ENCODE data around the gene FN3K.
A peak's percentile ranks its signal among the peaks of the same experiment; 100 is the strongest.

Gene FN3K

DNA sequence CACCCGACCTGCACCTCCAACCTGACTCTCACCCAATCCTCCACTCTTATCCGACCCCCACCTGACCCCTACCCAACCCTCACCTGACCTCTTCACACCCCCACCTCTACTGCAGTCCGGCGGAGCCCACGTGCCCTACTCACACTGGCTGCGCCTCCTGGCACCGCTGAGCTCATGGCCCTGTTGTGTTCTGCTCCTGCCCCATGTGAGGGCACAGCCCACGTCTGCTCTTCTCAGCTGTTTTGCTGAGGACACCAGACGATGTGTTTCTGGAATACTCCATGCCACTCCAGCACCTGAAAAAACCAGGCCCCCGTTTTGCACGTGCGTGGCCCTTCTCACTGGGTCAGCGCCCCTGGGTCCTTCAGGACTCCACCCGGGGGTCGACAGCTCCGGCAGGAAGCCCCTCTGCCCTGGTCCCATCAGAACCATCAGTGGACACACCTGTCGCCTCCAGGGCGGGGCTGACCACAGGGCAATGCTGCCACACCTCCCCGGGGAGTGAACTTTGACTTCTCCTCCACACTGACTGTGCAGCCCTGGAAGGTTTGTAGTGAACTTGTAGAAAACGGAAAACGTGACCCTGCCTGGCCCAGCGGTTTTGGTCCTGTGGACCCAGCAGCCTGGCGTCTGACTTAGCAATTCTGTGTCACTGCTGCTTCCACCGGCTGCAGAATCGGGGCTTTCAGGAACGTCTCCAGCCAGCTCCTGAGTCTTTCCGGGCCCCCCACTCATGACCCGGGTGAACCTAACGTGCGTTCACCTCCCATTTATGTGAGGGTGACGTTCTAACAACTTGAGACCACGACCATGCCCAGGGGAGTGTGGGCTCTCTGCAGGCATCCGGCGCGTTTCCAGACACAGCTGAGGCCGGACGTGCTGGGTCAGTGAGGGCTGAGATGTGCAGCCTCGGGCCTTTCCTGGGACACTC, 31.2 kb upstream of the FN3K start:
- DNase-seq, result no peak

DNA sequence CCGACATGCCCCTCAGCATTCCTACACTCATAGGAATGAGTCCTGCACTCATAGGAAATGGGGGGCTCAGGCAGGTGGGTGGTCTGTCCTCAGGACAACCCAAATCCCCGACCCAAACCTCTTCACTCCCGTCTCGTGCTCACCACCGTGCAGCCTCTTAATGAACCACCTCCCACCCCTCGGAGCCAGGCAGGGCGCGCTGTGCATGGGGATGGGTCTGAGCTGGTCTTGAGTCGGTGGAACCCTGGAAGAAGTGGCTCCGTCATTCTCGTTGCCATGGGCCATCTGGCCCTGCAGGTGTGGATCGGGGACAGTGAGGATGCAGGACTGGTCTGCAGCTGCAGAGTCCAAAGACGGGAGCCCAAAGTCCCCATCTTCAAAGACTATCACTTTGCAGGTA, 30.5 kb upstream of the FN3K start:
- DNase-seq, result no peak

- DNase-seq, result no peak
Measured at GRCh38 chr17:82705756-82706155, 29.7 kb upstream of the FN3K start.

- no peak for DNase-seq
Measured at GRCh38 chr17:82709024-82709675, 26.3 kb upstream of the FN3K start.

- no peak for DNase-seq
Measured at GRCh38 chr17:82709676-82710498, 25.5 kb upstream of the FN3K start.

DNA sequence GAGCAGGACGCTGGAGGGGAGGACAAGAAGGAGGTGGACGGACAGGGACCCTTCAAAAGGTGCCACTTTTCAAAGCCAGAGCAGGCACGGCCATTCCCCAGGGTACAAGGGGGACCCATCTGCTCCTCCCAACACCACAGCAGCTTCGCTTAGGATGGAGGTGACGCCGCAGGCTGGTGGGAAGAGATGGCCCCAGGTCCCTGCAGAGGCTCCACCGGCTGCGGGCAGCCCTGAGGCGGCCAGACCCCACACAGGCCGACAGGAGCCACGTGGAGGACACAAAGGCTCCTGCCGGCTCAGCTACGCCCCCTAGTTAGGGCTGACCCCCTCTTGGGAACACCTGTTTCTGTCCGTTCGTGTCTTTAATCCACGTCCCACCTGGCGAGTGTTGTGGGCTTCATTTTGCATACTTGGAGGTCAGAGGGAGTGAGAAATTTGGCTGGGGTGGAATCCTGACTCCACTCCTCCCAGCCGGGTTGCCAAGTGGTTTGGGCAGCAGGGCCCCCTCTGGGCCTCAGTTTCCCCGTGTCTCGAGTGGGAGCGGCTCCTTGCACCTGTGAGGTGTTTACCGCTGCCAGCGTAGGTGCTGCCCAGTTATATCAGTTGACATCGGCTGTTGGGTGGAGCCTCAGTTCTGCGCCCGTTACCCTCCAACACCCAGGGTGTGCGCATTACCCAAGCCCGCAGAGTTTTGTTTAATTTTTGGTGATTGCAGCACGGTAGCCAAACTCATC, 24.7 kb upstream of the FN3K start:
- no peak for DNase-seq

GRCh38 chr17:82713071-82713723, 22.2 kb upstream of the FN3K start:
- no peak for DNase-seq

GRCh38 chr17:82716203-82717010, 19.0 kb upstream of the FN3K start, which contains the start of gene FN3KRP:
Gene FN3KRP, plus strand, starts transcription at chr17:82716706. Its CDS starts 50 bp downstream, at chr17:82716756.
- DNase-seq, result peak; percentile 91

- no peak for DNase-seq
Measured at GRCh38 chr17:82718986-82719685, 16.3 kb upstream of the FN3K start.

- DNase-seq, result no peak
Measured at GRCh38 chr17:82720204-82720603, 15.2 kb upstream of the FN3K start.

GRCh38 chr17:82722341-82723013, 12.9 kb upstream of the FN3K start:
- no peak for DNase-seq

DNA sequence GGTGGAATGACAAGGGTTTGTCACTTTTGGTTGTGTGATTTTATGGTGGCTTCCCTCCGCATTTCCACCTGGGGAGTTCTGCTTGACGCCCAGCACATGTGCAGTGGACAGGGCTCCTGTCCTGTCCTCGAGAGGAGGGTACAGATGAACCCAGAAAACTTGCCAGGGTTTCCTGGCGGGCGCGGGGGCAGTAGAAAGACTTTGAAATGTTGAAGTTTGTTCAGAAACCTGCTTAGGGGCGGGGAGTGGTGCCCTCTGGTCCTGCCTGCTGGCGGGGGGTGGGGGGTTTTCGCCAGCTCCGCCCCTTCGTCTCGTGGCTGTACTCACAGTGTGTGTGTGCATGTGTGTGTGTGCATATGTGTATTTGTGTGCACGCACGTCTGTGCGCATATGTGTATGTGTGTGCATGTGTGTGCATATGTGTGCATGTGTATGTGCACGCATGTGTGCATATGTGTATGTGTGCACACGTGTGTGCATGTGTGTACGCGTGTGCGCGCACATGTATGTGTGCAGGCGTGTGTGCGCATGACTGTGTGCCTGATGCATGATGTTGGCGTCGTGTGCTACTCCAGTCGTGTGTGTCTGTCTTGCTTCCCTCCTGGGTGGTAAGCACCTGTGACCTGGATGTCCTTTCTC, 12.1 kb upstream of the FN3K start:
- DNase-seq, result no peak

GRCh38 chr17:82726427-82726826, 9.0 kb upstream of the FN3K start:
- no peak for DNase-seq

GRCh38 chr17:82729479-82730260, 5.7 kb upstream of the FN3K start:
- DNase-seq, result no peak

DNA sequence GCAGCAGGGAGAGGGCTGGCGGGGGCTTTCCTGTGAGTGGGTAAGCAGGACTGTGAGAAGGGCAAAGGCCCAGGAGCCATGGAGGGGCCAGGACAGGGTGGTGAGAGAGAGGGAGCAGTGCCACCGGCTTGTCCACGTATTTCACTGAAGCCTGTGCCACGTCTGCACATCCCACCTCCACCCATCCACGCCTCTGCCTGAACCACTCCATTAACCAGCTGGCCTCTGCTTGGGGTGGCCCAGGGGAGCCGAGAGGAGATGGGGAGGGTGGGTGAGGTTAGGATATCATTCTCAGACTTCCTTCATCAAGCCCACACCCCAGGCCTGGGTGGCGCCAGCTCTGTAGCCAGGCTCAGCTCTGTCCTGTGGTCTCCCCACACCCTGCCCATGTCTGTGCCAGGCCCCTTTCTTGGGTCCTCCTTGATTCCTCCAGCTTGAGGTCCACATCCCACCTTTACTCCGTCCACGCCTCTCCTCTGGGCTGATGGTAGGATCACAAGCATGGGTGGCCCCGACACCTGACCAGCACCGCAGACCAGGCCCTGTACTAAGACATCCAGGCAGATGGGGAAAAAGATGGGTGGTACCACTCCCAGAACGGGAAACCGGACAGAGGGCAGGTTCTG, 3.2 kb upstream of the FN3K start:
- DNase-seq, result no peak

GRCh38 chr17:82736511-82737185, 1.2 kb downstream of the FN3K start:
- no peak for DNase-seq
